ENCODE results near the gene GIMAP5.
"Not testable (repeated sequence)": the region's sequence is repeated elsewhere in the genome, so short reads cannot be mapped to it uniquely, and the experiment has no call there.

Gene GIMAP5

GRCh38 chr7:150769768-150770167 is 32.5 kb downstream of the GIMAP5 start:
- H3K27ac ChIP-seq = no peak overlapping the region
- TF ChIP-seq ZFX (IDR thresholded peaks at IDR 0.05; ENCODE audit: borderline replicate concordance) (no peak), CTCF (IDR thresholded peaks at IDR 0.05) (no peak)

- H3K27ac ChIP-seq = not testable (repeated sequence)
Observed at GRCh38 chr7:150774131-150774530, 36.9 kb downstream of the GIMAP5 start.

- H3K27ac ChIP-seq = no peak overlapping the region
- TF ChIP-seq CTCF (IDR thresholded peaks at IDR 0.05) = no peak
- TF ChIP-seq ZFX (IDR thresholded peaks at IDR 0.05; ENCODE audit: borderline replicate concordance) = no peak
Observed at GRCh38 chr7:150778014-150778737, 41.0 kb downstream of the GIMAP5 start.

- peak; percentile 99 for TF ChIP-seq CTCF (IDR thresholded peaks at IDR 0.05)
- no peak for TF ChIP-seq ZFX (IDR thresholded peaks at IDR 0.05; ENCODE audit: borderline replicate concordance)
- no peak overlapping the region for H3K27ac ChIP-seq
Observed at GRCh38 chr7:150778738-150779301, 41.6 kb downstream of the GIMAP5 start.

- H3K27ac ChIP-seq = no peak overlapping the region
- no peak for TF ChIP-seq CTCF (IDR thresholded peaks at IDR 0.05)
- TF ChIP-seq ZFX (IDR thresholded peaks at IDR 0.05; ENCODE audit: borderline replicate concordance) = no peak
Observed at GRCh38 chr7:150780292-150780691, 43.1 kb downstream of the GIMAP5 start.

- H3K27ac ChIP-seq = no peak overlapping the region
- TF ChIP-seq ZFX (IDR thresholded peaks at IDR 0.05; ENCODE audit: borderline replicate concordance) = no peak
- TF ChIP-seq CTCF (IDR thresholded peaks at IDR 0.05) = no peak
Observed at GRCh38 chr7:150781103-150781502, 43.9 kb downstream of the GIMAP5 start.

- TF ChIP-seq CTCF (IDR thresholded peaks at IDR 0.05) (no peak), ZFX (IDR thresholded peaks at IDR 0.05; ENCODE audit: borderline replicate concordance) (no peak)
- no peak overlapping the region for H3K27ac ChIP-seq
Observed at GRCh38 chr7:150781961-150782360, 44.7 kb downstream of the GIMAP5 start.

Data from 22Rv1 (cell line).